Activated gamma-delta T cell (primary cell): ENCODE results near the gene SLC13A4.
"Not testable (repeated sequence)": the region's sequence is repeated elsewhere in the genome, so short reads cannot be mapped to it uniquely, and the experiment has no call there.

Source experiments
- DNase-seq: peaks from one replicate; lab custom pipeline; 2025; lab: John Stamatoyannopoulos, UW

Gene SLC13A4

DNA sequence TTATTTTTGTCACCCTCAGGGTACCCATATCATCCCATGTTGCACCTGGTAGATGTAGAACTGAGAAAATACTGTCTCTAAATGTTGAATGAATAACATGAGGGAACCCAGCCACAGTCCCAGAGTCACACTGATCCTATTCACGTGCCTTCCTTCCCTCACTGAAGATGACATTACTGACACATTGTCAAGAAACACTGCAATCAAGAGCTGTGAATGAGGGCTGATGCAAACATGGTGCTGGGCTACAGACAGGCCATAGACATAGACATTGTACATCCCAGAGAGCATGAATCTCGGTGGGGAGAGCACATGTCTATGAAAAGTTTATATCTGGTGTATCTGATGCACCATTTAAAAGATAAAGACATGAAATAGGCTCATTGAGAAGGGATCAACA is 9.8 kb downstream of the SLC13A4 start:
- DNase-seq, result no peak

DNA sequence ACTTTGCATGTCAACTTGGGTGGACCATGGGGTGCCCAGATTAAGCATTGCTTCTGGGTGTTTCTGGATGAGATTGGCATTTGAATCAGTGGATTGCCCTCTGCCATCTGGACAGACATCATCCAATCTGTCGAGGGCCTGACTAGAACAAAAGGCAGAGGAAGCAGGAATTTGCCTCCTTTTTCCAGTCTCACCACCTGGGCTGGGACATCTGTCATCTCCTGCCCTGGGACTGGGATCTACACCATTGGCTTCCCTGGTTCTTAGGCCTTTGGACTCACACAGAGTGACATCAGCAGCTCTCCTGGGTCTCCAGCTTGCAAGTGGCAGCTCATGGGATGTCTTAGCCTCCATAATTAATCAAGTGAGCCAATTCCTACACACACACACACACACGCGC is 10.3 kb downstream of the SLC13A4 start:
- no peak for DNase-seq

DNA sequence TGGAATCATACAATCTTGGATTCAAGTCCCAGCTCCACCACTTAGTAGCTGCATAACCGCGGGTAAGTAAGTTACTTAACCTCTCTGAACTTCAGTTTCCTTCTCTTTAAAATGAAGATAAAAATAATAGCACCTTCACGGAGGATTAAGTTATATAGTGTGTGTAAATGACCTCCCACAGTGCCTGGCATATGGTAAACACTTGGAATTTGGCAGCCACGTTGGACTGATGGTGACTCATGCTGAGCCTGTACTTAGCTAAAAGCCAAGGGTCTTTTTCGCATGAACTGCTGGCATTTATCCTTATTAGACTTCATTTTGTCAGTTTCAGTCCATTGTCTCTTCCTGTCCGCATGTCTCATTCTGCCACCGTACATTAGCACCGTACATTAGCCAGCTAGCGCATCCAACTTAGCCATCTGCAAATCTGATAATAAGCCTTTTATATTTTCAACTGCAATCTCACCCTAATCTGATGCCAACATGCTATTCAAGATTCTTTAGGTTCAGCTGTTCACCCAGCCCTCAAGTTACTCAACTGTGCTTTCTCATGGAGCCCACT is 11.2 kb downstream of the SLC13A4 start:
- no peak for DNase-seq

DNA sequence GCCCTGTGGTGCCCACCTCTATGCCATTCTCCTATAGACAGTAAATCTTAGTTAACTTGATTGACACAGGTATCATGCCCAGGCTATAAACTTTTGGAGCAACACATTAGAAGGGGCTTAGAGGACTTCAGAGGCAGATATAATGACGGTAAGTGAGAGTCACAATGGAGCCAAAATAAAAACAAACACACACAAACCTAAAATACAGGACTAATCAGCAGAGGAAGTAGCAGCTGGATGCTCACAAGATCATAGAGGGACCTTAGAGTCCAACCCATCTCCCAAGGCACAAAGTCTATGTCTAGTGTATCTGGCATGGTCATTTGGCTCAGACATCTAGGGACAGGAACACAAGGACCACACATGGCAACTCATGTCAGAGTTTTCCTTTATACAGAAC is 12.3 kb downstream of the SLC13A4 start:
- no peak for DNase-seq

GRCh38 chr7:135715055-135715522 is 12.9 kb downstream of the SLC13A4 start:
- DNase-seq, result no peak

- DNase-seq, result no peak
These were observed 13.4 kb downstream of the SLC13A4 start for GRCh38 chr7:135714534-135715009.

GRCh38 chr7:135713836-135714470 is 14.0 kb downstream of the SLC13A4 start:
- no peak for DNase-seq

DNA sequence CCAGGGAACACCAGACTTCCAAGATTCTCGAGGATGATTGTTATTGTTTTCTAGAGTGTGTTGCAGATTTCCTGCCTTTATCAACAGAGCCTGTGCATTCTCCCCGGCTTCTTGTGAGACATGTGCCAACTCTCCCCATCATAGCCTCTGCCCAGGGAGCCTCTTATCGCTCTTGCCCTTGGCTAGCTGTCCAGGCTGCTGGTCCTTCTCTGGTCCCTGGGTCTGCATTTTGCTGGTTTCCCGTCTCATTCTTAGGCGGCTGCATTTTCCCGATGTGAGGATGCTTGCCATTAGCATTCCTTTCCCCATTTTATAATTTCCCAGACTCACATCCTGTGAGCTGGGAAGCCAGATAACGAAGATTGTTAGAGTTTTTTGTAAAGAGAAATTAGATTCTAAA is 15.2 kb downstream of the SLC13A4 start:
- no peak for DNase-seq

- no peak for DNase-seq
These were observed 15.7 kb downstream of the SLC13A4 start for GRCh38 chr7:135712182-135712782.

DNA sequence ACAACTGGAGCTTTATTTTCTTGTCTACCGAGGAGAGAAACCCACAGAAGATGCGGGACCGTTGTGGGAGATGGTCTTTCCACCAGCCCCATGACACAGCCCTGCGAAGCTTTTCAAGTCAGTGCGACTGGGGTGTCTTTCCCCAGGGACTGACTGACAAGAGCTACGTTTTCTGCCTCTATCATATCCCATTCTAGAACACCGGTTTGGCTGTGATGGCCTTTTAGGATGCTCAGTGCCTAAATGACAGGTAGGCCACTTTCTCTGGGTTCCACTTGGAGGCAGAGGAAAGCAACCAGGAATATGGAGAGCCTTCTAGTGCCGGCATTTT is 16.9 kb downstream of the SLC13A4 start:
- no peak for DNase-seq

GRCh38 chr7:135710417-135711138 is 17.4 kb downstream of the SLC13A4 start:
- no peak for DNase-seq

DNA sequence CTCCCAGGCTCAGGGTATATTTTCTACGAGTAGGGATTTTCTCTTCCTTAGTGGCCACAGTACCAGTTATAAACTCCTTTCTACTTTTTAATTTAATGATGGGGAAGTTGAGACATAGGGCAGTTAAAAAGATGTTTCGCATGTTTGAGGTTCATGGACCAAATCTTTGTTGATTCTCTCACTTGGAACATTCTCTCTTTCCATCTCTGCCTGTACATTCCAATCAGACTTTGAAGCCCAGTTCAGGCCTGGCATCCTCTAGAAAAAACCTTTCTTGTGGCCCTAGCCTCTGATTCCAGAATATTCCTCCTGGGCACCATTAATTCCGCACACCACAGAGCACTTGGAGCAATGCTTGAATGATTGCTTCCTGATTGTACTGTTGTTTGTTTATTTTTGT is 18.5 kb downstream of the SLC13A4 start:
- DNase-seq, result no peak

- no peak for DNase-seq
These were observed 19.9 kb downstream of the SLC13A4 start for GRCh38 chr7:135708041-135708440.

DNA sequence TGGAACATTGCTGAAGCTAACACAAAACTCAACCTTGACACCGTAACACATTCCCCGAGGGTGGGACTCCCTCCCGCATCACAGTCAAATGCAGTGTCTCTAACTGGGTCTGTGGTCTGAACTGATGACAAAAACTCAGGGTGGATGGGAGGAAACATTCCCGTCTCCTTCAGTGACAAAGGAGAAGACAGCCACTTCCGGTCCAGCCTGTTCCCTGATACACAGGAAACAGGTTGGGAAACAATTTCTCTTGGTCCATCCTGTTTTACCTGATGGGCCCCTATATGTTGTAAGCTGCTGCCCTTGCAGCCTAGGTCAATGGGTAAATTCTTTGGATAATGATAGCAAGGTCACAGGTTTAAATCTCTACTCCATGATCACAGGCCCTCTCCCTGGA is 20.4 kb downstream of the SLC13A4 start:
- no peak for DNase-seq

- no peak for DNase-seq
These were observed 21.0 kb downstream of the SLC13A4 start for GRCh38 chr7:135706858-135707569.

- no peak for DNase-seq
These were observed 21.8 kb downstream of the SLC13A4 start for GRCh38 chr7:135706038-135706742.

- no peak for DNase-seq
These were observed 23.3 kb downstream of the SLC13A4 start for GRCh38 chr7:135704698-135705097.

DNA sequence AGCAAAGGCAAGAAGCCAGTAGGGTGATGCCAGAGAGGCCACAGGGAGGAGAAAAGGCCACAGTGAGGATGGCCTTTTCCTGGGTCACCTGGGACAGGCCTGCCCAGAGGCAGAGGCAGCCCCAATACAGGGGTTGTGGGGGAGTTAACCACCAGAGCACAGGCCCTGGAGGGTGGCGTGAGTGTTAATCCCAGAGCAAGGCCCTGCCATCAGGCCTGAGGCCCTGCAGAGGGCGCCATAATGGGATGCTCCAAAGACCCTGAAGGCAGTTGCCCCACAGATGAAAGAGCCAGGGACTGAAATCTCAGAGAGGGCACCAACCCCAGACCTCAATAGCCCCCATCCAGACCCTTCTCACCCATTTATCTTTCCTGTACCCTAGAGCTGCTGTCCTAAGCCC is 23.9 kb downstream of the SLC13A4 start:
- no peak for DNase-seq

GRCh38 chr7:135697276-135698049 is 30.5 kb downstream of the SLC13A4 start:
- DNase-seq, result no peak

DNA sequence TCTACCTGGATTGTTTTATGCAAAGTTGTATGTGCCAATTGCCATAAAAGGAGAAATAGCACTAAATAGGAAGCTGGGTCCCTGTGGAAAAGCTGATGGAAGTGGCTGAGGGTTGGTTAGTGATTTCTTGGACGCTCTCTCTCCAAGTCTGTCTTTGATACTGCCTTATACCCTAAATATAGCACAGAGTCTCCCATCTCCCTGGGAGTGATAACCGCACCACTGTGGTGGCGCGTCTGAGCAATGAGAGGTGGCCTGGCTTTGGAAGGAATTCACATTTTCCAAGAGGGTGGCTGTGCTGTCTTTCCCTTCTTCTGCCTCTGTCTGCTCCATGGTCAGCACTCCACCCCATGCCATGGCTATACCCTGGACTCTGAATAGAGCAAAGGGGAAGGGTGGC is 34.4 kb downstream of the SLC13A4 start:
- DNase-seq, result no peak

DNA sequence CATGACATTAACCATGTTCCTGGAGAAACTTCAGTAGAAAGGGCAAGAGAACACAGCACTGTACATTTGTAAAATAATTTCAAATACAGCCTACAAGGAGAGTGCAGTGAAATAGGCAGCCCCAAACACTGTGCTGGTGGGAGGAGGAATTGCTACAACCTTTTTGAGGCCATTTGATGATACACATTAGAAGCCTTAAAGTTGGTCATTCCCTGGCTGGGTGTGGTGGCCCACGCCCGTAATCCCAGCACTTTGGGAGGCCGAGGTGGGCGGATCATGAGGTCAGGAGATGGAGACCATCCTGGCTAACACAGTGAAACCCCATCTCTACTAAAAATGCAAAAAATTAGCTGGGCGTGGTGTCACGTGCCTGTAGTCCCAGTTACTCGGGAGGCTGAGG is 35.4 kb downstream of the SLC13A4 start:
- not testable (repeated sequence) for DNase-seq
